Thyroid gland (tissue), 4 donors: ENCODE data around the gene IPPK.

Experiments used
- CTCF ChIP-seq, 6 experiments: fragments of 200-600 bp in 3 of 6; fragments of 450-650 bp in 3 of 6; sonication (generic) in 3 of 6; IDR thresholded peaks; one replicate each; pipeline ENCODE4 v1.5.1; 2016 to 2019; ENCODE audit warnings: antibody characterized with exemption in 6 of 6, mild to moderate bottlenecking in 2 of 6, inconsistent platforms in 1 of 6, moderate library complexity in 1 of 6
- POLR2A ChIP-seq, 2 donors: fragments of 450-650 bp; IDR thresholded peaks; one replicate each; pipeline ENCODE4 v1.6.1; 2017; ENCODE audit warnings: antibody characterized with exemption in 2 of 2, mild to moderate bottlenecking in 2 of 2, moderate library complexity in 1 of 2

GRCh38 chr9:92654481-92655301 lies 15.2 kb downstream of the IPPK start:
- no peak for TF ChIP-seq CTCF (IDR thresholded peaks at IDR 0.05)
- TF ChIP-seq POLR2A (IDR thresholded peaks at IDR 0.05): no peak
